GM18907 (cell line): ENCODE data around the gene DNAJC1.
"Not testable (repeated sequence)": the region's sequence is repeated elsewhere in the genome, so short reads cannot be mapped to it uniquely, and the experiment has no call there.

Experiments
- ATAC-seq: cut with Tn5 transposase; IDR thresholded peaks from one replicate; pipeline ENCODE4 v1.9.1; 2021; ENCODE audit warnings: mild to moderate bottlenecking, moderate library complexity; ENCODE audit not compliant: unreplicated experiment

The DNAJC1 gene, protein sequence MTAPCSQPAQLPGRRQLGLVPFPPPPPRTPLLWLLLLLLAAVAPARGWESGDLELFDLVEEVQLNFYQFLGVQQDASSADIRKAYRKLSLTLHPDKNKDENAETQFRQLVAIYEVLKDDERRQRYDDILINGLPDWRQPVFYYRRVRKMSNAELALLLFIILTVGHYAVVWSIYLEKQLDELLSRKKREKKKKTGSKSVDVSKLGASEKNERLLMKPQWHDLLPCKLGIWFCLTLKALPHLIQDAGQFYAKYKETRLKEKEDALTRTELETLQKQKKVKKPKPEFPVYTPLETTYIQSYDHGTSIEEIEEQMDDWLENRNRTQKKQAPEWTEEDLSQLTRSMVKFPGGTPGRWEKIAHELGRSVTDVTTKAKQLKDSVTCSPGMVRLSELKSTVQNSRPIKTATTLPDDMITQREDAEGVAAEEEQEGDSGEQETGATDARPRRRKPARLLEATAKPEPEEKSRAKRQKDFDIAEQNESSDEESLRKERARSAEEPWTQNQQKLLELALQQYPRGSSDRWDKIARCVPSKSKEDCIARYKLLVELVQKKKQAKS

GRCh38 chr10:22003177-22003963, at the start of gene DNAJC1:
DNAJC1 (minus strand) TSS chr10:22003730; CDS start chr10:22003434, 296 bp downstream.
- peak; percentile 97 for ATAC-seq

GRCh38 chr10:22053048-22053447, 49.5 kb upstream of the DNAJC1 start:
- ATAC-seq, result no peak

GRCh38 chr10:22049635-22050034, 46.1 kb upstream of the DNAJC1 start:
- ATAC-seq, result no peak

DNA sequence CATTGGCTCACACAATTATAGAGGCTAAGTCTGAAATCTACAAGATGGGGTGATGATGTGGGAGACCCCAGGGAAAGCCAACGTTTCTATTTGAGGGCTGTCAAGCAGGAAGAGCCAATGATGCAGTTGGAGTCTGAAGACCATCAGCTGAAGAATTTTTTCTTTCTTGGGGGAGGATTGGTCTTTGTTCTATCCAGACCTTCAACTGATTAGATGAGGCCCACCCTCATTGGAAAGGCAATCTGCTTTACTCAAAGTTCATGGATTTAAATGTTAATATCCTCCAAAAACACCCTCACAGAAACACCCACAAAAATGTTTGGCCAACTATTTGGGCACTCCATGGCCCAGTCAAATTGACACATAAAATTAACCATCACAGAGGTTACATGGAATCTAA, 44.3 kb upstream of the DNAJC1 start:
- no peak for ATAC-seq

DNA sequence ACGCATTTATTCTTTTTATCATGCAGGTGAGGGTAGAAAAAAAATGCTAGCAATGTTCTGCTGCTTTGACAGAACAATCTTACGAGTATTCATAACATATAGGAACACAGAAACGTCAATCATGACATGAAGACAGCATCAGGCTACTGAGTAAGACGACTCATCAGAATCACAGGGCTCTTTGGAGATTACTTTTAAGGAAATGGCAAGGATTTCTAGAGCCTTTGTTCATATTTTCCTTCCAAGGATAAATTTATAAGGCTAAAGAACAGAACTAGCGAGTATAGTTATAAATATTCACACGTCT, 39.8 kb upstream of the DNAJC1 start:
- ATAC-seq, result no peak

GRCh38 chr10:22042557-22043326, 39.2 kb upstream of the DNAJC1 start:
- ATAC-seq, result no peak

GRCh38 chr10:22034333-22034732, 30.8 kb upstream of the DNAJC1 start:
- ATAC-seq, result no peak

GRCh38 chr10:22032268-22032667, 28.7 kb upstream of the DNAJC1 start:
- ATAC-seq, result not testable (repeated sequence)

DNA sequence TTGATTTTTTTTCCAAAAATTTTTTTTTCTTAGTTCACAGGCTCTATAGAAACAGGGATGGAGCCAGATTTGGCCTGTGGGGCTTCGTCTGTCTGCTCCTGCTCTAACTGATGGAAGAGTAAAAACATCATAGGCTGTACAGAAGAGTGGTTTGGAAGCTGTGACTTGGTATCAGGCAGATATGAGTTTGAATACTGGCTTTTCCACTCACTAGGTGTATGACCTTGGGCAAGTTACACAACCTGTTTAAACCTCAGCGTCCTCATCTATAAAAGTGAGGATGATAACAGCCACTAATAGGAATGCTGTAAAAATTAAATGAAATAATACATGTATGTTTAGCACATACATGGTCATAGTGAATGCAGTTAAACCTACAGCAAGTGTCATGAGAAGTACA, 26.9 kb upstream of the DNAJC1 start:
- ATAC-seq, result no peak

- ATAC-seq, result no peak
Observed at GRCh38 chr10:22029445-22030236, 26.1 kb upstream of the DNAJC1 start.

- no peak for ATAC-seq
Observed at GRCh38 chr10:22027364-22028238, 24.1 kb upstream of the DNAJC1 start.

DNA sequence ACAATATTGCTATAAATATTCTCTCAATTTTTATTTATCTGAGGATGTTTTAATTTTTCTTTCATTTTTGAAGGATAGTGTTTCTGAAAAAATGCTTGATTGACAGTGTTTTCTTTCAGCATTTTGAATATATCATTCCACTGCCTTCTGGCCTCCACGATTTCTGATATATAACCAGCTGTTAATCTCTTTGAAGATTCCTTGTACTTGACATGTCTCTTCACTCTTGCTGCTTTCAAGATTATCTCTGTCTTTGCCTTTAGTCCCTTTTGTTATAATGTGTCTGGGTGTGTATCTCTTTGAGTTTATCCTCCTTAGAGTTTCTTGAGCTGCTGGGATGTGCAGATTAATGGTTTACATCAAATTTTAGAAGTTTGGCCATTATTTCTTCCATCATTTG, 22.8 kb upstream of the DNAJC1 start:
- no peak for ATAC-seq

GRCh38 chr10:22023508-22023907, 20.0 kb upstream of the DNAJC1 start:
- ATAC-seq, result no peak

- ATAC-seq, result no peak
Observed at GRCh38 chr10:22022257-22023032, 18.9 kb upstream of the DNAJC1 start.

DNA sequence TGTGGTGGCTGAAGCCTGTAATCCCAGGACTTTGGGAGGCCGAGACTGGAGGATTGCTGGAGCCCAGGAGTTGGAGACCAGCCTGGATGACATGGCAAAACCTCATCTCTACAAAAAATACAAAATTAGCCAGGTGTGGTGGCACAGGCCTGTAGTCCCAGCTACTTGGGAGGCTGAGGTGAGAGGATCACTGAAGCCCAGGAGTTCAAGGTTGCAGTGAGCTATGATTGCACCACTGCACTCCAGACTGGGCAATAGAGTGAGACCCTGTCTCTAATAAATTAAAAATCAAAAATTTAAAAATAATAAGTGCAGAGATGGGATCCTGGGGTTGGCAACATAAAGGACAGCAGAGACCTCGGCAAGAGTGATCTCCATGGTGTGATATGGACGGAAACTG, 17.6 kb upstream of the DNAJC1 start:
- ATAC-seq, result not testable (repeated sequence)

DNA sequence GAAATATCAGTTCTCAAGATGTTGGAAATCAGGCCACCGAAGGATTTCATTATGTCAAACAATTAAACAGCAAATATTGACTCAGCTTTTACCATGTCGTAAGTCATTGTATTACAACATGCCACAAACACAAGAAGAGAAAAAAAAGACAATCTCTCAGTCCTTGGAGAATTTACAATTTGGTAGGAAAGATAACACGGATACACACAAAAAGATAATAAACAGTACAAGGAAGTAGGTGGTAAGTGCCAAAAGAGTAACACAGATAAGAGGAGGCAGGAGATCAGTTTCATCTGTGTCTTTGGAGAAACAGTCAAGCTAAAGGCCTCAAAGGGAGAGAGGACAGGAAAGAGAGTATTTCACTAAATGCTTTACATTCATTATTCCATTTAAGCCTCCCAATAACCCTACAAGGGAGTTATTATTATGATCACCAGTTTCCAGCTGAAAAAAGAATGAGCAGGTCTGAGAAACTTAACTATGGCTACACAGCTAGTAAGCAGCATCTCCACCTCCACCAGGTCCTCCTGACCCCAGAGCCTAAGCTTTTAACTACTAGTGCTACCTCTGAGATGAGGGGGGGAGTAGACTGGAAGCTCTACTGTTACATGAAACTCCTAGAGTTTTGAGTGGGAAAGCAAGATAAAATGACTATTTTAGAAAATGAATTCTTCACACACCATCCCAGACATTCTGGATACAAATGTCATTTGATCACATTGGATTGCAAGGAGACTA, 13.9 kb upstream of the DNAJC1 start:
- ATAC-seq, result no peak

DNA sequence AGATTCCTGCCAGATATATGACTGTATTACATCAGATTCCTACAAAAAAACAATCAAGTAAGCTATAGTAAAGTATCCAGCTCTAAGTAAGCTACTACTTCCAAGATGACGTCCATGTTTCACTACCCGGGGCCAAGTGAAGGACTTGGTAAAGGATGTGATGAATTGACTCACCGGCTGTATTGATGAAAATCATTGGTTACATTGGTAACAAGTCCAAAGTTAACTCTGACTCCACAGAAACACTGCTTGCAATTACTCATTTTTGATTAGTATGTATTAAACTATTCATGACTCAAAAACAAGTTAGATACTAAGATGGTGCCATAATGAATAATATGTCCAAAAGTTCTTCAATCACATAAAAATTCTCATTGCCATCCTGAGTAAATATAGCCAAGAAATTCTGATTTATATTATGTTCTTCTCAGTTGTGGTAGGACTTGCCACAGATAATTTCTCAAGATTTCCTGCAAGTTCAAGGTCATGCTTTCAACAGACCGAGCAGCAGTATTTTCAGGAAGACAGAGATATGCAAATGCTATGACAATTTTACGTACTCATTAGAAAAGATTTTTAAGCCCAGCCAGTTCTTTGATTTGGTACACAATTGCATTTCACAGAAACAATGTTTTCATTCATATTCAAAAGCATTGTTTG, 12.6 kb upstream of the DNAJC1 start:
- ATAC-seq, result no peak
